ENCODE measurements around the gene PIMREG.

- no peak for TF ChIP-seq CTCF (IDR thresholded peaks at IDR 0.05)
- TF ChIP-seq POLR2AphosphoS5 (IDR thresholded peaks at IDR 0.05; ENCODE audit: low read depth, low read length): no peak
- TF ChIP-seq REST (IDR thresholded peaks at IDR 0.05; ENCODE audit: insufficient read depth in 1 of 2, low read depth in 2 of 2, low read length in 1 of 2): no peak
- TF ChIP-seq SIN3A (IDR thresholded peaks at IDR 0.05; ENCODE audit: borderline replicate concordance, insufficient read depth, low read depth, low read length): no peak
Measured at GRCh38 chr17:6455321-6455705, 11.1 kb downstream of the PIMREG start.
